Fibroblast of lung (primary cell): Measurements from ENCODE around the gene RIOK1.

Source experiments
- CTCF ChIP-seq, 2 donors: IDR thresholded peaks in 1 of 2; conservative IDR thresholded peaks in 1 of 2; 1 replicate in 1 of 2; 2 replicates in 1 of 2; pipeline ENCODE4 v1.5.1; 2011 to 2012; ENCODE audit warnings: low read length in 2 of 2, control low read depth in 1 of 2, inconsistent platforms in 1 of 2, low read depth in 1 of 2, mild to moderate bottlenecking in 1 of 2
- EZH2 ChIP-seq: IDR thresholded peaks from 2 replicates; pipeline ENCODE4 v1.5.1; 2012; ENCODE audit warnings: low read length, control low read depth, mild to moderate bottlenecking; ENCODE audit errors: missing control alignments

- TF ChIP-seq CTCF (conservative IDR thresholded peaks at IDR 0.05 in 1 of 2, IDR thresholded peaks at IDR 0.05 in 1 of 2; ENCODE audit: low read depth in 1 of 2, low read length in 2 of 2) (no peak), EZH2 (no peak)
Observed at GRCh38 chr6:7401075-7401474, 11.5 kb downstream of the RIOK1 start.
